SK-N-SH (cell line): Measurements from ENCODE around the gene UGT2B15. TPM values are rescaled to one million over a fixed set of nuclear protein-coding genes. Genes with fewer than 3 reads are reported as not detected.
"Not testable (repeated sequence)": the region's sequence is repeated elsewhere in the genome, so short reads cannot be mapped to it uniquely, and the experiment has no call there.

Experiments
- CTCF ChIA-PET: fragments of 300-600, 350-600 bp; formaldehyde crosslinking; extraction: SDS; loops from one replicate; lab custom pipeline; 2021; lab: Yijun Ruan, JAX
- POLR2A ChIA-PET: fragments of 350-600 bp; sonication (Branson Sonifier 250); formaldehyde crosslinking; extraction: SDS; loops from one replicate; lab custom pipeline; 2020; ENCODE audit warnings: antibody characterized with exemption, inconsistent platforms; lab: Yijun Ruan, JAX
- DNase-seq: peaks from one replicate; pipeline ENCODE4 v3.0.0; 2012
- H2AFZ ChIP-seq: fragments of 200-600 bp; sonication (generic); 2 replicates; pipeline ENCODE4 v1.8.1; 2016; ENCODE audit warnings: antibody characterized with exemption, mild to moderate bottlenecking, low read depth
- H3F3A ChIP-seq: fragments of 200-600 bp; sonication (generic); replicated peaks from 2 replicates; pipeline ENCODE3; 2016; ENCODE audit warnings: antibody characterized with exemption, mild to moderate bottlenecking; ENCODE audit not compliant: insufficient read depth
- H3K27ac ChIP-seq, 2 experiments: fragments of 200-500 bp in 1 of 2; fragments of 200-600 bp in 1 of 2; sonication (Bioruptor generic) in 1 of 2; sonication (generic), shearing (Covaris generic) in 1 of 2; 2 replicates each; pipeline versions ENCODE4 v1.5.1 to v1.6.1; 2014 to 2016; ENCODE audit warnings: low read depth in 2 of 2, inconsistent platforms in 1 of 2, low read length in 1 of 2, mild to moderate bottlenecking in 1 of 2, mixed read lengths in 1 of 2
- H3K27me3 ChIP-seq: fragments of 200-600 bp; sonication (generic), shearing (Covaris generic); 2 replicates; pipeline ENCODE4 v1.6.1; 2016; ENCODE audit warnings: mixed run types; ENCODE audit not compliant: insufficient read depth
- H3K36me3 ChIP-seq, 2 experiments: fragments of 200-500 bp in 1 of 2; fragments of 200-600 bp in 1 of 2; sonication (Bioruptor generic) in 1 of 2; sonication (generic) in 1 of 2; replicated peaks in 1 of 2; 2 replicates each; pipeline versions ENCODE3 to v1.5.1; 2014 to 2016; ENCODE audit warnings: low read length in 1 of 2, mild to moderate bottlenecking in 1 of 2; ENCODE audit not compliant: insufficient read depth in 2 of 2, control insufficient read depth in 1 of 2
- H3K4me1 ChIP-seq, 2 experiments: fragments of 200-500 bp in 1 of 2; fragments of 200-600 bp in 1 of 2; sonication (Bioruptor generic) in 1 of 2; sonication (generic), shearing (Covaris generic) in 1 of 2; 2 replicates each; pipeline versions ENCODE4 v1.5.1 to v1.6.1; 2014 to 2016; ENCODE audit warnings: low read depth in 1 of 2, low read length in 1 of 2, mixed run types in 1 of 2; ENCODE audit not compliant: insufficient read depth in 2 of 2, control insufficient read depth in 1 of 2
- H3K4me2 ChIP-seq: fragments of 200-600 bp; sonication (generic), shearing (Covaris generic); 2 replicates; pipeline ENCODE4 v1.6.1; 2017; ENCODE audit warnings: mixed run types
- H3K4me3 ChIP-seq, 2 experiments: fragments of 200-500 bp in 1 of 2; fragments of 200-600 bp in 1 of 2; sonication (Bioruptor generic) in 1 of 2; sonication (generic), shearing (Covaris generic) in 1 of 2; 2 replicates each; pipeline versions ENCODE4 v1.5.1 to v1.8.1; 2014 to 2016; ENCODE audit warnings: low read depth in 2 of 2, inconsistent platforms in 1 of 2, low read length in 1 of 2, mild to moderate bottlenecking in 1 of 2, mixed read lengths in 1 of 2, moderate library complexity in 1 of 2
- H3K79me2 ChIP-seq: fragments of 200-600 bp; sonication (generic); 2 replicates; pipeline ENCODE4 v1.8.1; 2017; ENCODE audit warnings: mild to moderate bottlenecking; ENCODE audit not compliant: insufficient read depth
- H3K9ac ChIP-seq: fragments of 200-600 bp; sonication (generic); 2 replicates; pipeline ENCODE4 v1.6.1; 2017; ENCODE audit warnings: mixed run types
- H3K9me2 ChIP-seq: fragments of 200-600 bp; sonication (generic); 2 replicates; pipeline ENCODE4 v1.6.1; 2017; ENCODE audit warnings: mixed run types
- H3K9me3 ChIP-seq: fragments of 200-600 bp; sonication (generic); 2 replicates; pipeline ENCODE4 v1.6.1; 2017; ENCODE audit warnings: mixed run types, mild to moderate bottlenecking, moderate library complexity
- H4K20me1 ChIP-seq: fragments of 200-600 bp; sonication (generic); 2 replicates; pipeline ENCODE4 v1.6.1; 2017; ENCODE audit warnings: mild to moderate bottlenecking, mixed run types; ENCODE audit not compliant: insufficient read depth
- EP300 ChIP-seq, 2 experiments: IDR thresholded peaks; 2 replicates each; pipeline versions ENCODE4 v1.4.0 to v1.6.1; 2012; ENCODE audit warnings: borderline replicate concordance in 1 of 2, low read depth in 1 of 2, low read length in 1 of 2
- GABPA ChIP-seq: IDR thresholded peaks from 2 replicates; pipeline ENCODE4 v1.4.0; 2012; ENCODE audit warnings: low read depth, mild to moderate bottlenecking
- JUND ChIP-seq: IDR thresholded peaks from 2 replicates; pipeline ENCODE4 v1.4.0; 2012
- SMC3 ChIP-seq: IDR thresholded peaks from 2 replicates; pipeline ENCODE4 v1.6.1; 2012; ENCODE audit warnings: low read depth, low read length, improper control_type of control experiment
- TEAD4 ChIP-seq: IDR thresholded peaks from 2 replicates; pipeline ENCODE4 v1.4.0; 2012; ENCODE audit warnings: mild to moderate bottlenecking, borderline replicate concordance; ENCODE audit not compliant: insufficient read depth
- WGBS: methylation state at CpG from one replicate; pipeline ENCODE4 v1.1.6; 2017; ENCODE audit warnings: low lambda C conversion rate; 5-methylcytosine and 5-hydroxymethylcytosine counted together
- polyA plus RNA-seq, 3 experiments: library from polyadenylated mRNA; depleted of rRNA; stranded (reverse); fragments of >200 nt; gene quantifications; 2 replicates each; pipeline ENCODE4 v1.2.3, GENCODE V29; 2012
- TF ChIP-seq, protein P1 (sequence below): IDR thresholded peaks from 2 replicates; pipeline ENCODE4 v1.4.0; 2012; ENCODE audit warnings: low read depth

The UGT2B15 gene
- polyA plus RNA-seq, 1 of the 3 experiments (the other 2 are of a cell fraction) = not detected

DNA sequence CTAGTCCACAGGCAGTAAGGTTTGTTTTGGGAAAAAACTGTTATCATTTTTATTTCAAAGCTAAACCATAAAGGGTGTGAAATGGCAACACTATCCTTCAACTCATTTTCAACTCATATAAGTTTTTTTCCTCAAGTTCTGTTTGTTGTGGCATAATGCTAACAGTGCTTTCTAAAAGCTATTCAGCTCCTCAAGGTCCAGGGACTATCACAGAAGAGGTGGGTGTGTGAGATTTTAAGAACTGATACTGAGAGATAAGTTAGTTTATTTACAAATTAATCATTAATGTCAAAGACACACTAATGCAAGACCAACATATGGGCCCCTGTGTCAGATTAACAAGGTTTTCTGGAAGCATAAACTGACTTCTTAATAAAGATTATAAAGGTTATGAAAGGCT, 11.8 kb downstream of the UGT2B15 start:
- Histone ChIP-seq H3K27me3 (no peaks in the 10 kb centered on the region), H3F3A (no peaks in the 10 kb centered on the region), H2AFZ (no peak overlapping the region), H3K9me2 (no peaks in the 10 kb centered on the region), H3K9me3 (no peaks in the 10 kb centered on the region), H3K4me2 (no peak overlapping the region), H3K4me1 (no peaks in the 10 kb centered on the region), H3K9ac (no peak overlapping the region), H4K20me1 (no peaks in the 10 kb centered on the region), H3K27ac (no peak overlapping the region), H3K36me3 (no peaks in the 10 kb centered on the region), H3K79me2 (no peaks in the 10 kb centered on the region)
- ChIA-PET CTCF (no interaction called here), POLR2A (no interaction called here)
- DNase-seq = no peak
- TF ChIP-seq EP300 (IDR thresholded peaks at IDR 0.05; ENCODE audit: borderline replicate concordance in 1 of 2, low read depth in 1 of 2, low read length in 1 of 2) (no peak), TEAD4 (no peak), SMC3 (no peak), GABPA (no peak), JUND (no peak)
- TF ChIP-seq, protein P1, sequence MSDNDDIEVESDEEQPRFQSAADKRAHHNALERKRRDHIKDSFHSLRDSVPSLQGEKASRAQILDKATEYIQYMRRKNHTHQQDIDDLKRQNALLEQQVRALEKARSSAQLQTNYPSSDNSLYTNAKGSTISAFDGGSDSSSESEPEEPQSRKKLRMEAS = no peak
- TF ChIP-seq, all 33 proteins: peak for 0
- no peak overlapping the region for H3K4me3 ChIP-seq

DNA sequence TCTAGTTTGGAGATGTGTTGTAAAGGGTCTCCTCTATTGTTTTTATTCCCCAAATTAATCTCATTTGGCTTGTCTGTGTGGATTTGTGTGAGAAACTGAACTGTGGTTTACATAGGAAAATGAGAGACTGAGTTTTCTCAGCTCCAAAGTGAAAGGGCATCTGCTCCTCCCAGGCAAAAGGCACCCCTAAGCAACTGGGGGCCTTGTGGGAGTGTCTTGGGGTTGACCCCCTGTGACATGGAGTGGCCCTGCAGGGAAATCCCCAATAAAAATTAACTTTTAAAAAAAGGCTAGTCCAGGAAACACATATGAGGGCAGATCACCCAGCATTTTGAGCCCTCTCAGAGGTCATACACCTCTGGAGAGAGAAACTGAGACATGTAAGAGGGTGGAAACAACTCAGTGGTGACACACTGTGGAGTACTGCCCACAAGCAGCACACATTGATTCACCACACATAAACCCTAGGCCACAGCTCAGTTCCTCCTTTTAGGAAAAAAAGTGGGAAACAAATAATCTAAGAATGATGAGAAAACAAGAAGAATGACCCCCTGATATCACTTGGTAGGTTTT, 13.3 kb downstream of the UGT2B15 start:
- H3K9me2 ChIP-seq, H3K27me3 ChIP-seq, H3F3A ChIP-seq, H3K4me1 ChIP-seq, DNase-seq, H2AFZ ChIP-seq, POLR2A ChIA-PET, H3K4me2 ChIP-seq, H3K27ac ChIP-seq, CTCF ChIA-PET, H3K9ac ChIP-seq, H3K79me2 ChIP-seq, H3K9me3 ChIP-seq, H3K36me3 ChIP-seq, H3K4me3 ChIP-seq, H4K20me1 ChIP-seq: not testable (repeated sequence)

DNA sequence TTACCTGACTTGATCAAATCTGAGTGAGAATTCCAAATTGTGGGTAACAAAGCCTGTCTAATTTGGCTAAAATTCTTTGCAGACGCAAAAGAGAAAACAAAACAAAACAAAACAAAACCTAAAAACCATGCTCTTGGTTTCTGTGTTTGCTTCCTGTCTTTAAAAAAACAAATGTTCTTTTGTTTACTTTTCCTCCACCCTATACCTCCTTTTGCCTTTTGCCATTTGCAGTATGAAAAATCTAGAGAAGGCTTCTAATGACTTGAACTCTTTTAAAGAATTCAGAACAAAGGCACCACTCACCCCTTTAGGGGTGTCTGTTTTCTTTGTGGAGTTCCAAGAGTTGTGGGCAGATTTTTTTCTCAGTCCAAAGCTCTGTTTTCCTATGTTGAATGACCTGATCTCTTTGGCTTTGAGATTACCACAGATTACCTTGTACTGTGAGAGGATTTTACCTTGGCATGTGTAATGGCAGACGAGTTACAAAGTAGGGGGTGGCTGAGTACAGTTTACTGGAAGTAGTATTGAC, 13.9 kb downstream of the UGT2B15 start:
- H2AFZ ChIP-seq, H3K9ac ChIP-seq, POLR2A ChIA-PET, H3K4me3 ChIP-seq, H3K9me2 ChIP-seq, CTCF ChIA-PET, DNase-seq, H3K4me2 ChIP-seq, H3K27ac ChIP-seq, H3K4me1 ChIP-seq, H3K9me3 ChIP-seq, H3K36me3 ChIP-seq, H3K27me3 ChIP-seq, H3K79me2 ChIP-seq, H4K20me1 ChIP-seq, H3F3A ChIP-seq: not testable (repeated sequence)
- under 1% methylated on average over 2 of the region's 2 CpGs for WGBS
